Ureter (tissue), 1 donor: Measurements from ENCODE around the gene MLPH. TPM values are rescaled to one million over a fixed set of nuclear protein-coding genes. Genes with fewer than 3 reads are reported as not detected.

ENCODE experiments used
- DNase-seq: peaks from one replicate; pipeline ENCODE4 v3.0.0-alpha.2; 2020; ENCODE audit warnings: low spot score
- total RNA-seq: library from RNA; stranded (reverse); gene quantifications from one replicate; pipeline ENCODE4 v1.2.4, GENCODE V29; 2023
- donor health status: DM: yes; HTN: yes; CAD: no.

The MLPH gene
- total RNA-seq, 1 donor from 2014 or later, result 236 TPM

- DNase-seq, result no peak
These were observed 30.9 kb downstream of the MLPH start for GRCh38 chr2:237517990-237518389.

DNA sequence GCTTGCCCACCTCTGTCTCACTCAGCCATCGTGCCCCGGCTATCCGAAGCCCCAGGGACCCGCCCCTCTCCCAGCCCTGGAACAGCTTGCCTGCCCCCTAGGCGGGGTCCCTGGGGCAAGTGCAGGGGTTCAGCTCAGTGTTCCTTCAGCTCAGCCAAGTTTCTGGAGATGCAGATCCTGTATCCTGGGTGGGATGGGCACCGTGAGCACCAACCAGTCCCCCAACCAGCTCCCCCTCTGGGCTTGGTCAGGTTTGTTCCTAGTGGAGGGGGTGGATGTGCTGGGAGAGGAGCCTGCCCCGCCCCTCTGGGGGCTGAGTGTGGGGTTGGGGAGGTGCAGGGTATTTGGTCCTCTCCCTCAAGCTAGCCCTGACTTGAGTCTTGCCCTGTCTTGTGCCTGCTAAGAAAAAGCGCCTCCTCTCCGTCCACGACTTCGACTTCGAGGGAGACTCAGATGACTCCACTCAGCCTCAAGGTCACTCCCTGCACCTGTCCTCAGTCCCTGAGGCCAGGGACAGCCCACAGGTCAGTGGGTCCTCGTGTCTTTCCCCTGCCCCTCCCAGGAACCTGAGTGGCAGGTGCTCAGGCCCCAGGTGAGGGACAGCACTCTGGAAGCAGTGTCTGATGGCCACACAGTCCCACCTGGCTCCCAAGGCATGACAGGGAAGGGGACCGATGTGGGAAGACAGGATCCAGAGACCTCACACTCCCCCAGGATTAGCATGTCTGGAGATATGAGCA is 32.6 kb downstream of the MLPH start:
- DNase-seq, result no peak

DNA sequence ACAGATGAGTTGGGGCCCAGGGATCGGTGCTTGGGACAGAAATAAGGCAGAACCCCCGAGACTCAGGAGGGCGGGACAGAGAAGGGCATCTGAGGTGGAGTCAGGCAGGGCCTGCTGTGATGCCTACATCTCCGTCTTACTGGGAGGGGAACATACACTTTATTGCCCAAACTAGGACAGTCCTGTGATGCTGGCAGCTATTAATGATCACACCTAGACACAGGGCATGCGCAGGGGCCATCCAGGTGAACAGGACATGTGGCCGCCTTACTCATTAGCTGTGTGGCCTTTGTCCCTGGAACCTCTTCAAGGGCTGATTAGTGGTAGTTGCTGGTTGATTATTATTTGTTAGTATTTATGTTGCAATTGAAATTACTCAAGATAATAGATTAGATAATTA is 33.2 kb downstream of the MLPH start:
- DNase-seq, result no peak

DNA sequence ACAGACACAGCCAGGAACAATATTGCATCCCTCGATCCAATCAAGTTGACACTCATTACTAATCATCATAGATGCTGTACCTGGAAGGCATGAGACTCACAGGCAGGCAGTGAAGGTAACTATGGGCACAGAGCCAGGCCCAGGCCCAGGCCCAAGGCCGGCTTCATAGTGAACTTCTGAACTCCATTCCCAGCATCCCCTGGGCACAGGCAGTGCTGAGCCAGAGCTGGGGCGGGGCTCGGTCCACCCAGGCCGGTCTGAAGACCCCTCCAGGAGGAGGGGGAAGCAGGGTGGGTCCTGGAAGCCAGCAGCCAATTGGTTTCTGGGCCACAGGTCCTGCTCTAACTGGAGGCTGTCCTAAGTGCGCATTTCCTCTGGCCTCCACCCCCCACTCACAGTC is 37.6 kb downstream of the MLPH start:
- no peak for DNase-seq

GRCh38 chr2:237525559-237526157 is 38.6 kb downstream of the MLPH start:
- DNase-seq, result no peak

DNA sequence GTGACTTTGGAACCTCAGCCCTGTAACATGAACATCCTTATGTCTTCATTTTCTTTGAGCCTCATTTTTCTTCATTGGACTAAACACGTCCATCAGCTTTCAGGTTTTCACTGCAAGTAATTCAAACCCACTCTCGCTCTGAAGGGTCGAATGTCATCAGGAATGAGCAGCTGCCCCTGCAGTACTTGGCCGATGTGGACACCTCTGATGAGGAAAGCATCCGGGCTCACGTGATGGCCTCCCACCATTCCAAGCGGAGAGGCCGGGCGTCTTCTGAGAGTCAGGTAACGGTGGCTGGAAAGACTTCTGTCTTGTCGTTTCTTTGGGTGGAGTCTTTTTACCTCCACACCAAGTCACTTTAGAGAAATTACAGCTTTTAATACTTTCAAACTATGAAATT is 40.2 kb downstream of the MLPH start:
- DNase-seq, result no peak

- no peak for DNase-seq
These were observed 40.7 kb downstream of the MLPH start for GRCh38 chr2:237527766-237528165.

GRCh38 chr2:237529452-237530402 is 42.7 kb downstream of the MLPH start:
- no peak for DNase-seq

DNA sequence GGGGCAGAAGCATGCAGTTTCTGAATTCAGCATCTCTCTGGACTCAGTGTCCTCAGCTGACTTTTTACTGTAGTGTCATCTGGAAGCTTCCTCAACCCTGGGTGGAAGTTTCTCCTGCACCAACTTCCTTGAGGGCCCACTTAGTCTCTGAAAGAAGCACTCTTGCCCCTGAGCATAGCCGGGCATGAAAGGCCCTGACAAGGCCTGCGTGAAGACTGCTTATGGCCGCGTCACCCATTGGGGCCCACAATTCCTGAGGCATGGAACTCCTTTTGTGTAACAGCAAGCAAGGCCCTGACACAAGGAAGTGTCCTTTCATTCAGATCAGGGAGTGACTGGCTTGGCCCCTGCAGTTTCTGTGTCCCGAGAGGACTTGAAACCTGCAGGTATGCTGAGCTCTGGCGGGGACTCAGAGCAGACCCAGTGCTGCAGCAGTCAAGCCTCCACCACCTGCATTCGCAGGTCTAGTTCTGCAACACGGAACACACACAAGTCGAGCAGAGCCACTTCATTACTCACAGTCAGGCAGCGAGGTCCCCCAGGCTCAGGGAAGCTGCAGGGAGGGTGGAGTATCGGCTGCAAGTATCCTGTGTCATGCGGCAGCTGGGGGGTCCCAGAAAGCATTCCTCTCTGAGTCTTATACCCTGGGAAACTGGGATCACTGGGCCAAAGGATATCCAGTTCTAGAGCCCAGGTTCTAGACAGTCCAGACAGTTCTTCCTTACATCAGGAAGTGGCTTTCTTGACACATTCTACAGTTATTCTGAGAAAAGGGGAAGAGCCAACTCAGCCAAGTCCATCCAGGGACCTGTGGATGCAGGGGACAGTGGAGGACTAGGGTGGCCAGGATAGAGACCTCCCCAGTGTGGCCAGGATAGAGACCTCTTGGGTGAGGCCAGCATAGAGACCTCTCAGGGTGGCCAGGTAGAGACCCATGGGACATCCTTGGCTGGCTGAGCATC is 43.7 kb downstream of the MLPH start:
- no peak for DNase-seq

DNA sequence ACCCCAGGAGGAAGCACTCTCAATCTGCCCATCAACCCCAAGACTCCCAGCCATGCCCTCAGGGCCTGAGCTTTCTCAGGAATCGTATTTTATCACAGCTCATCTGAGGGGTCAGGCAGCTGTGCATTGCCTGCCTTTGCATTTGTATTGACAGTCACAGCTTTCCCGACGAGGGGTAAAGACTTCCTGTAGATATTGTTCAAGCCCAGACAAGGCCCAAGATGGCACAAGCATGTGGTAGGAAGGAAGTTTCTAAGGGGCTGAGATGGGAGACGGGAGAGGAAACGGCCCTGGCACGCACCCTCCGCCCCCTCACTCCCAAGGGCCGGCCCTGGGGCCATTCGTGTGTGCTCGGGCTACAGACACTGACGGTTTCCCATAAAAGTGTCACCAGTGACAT is 45.1 kb downstream of the MLPH start:
- DNase-seq, result no peak

GRCh38 chr2:237533668-237534161 is 46.7 kb downstream of the MLPH start:
- DNase-seq, result no peak

DNA sequence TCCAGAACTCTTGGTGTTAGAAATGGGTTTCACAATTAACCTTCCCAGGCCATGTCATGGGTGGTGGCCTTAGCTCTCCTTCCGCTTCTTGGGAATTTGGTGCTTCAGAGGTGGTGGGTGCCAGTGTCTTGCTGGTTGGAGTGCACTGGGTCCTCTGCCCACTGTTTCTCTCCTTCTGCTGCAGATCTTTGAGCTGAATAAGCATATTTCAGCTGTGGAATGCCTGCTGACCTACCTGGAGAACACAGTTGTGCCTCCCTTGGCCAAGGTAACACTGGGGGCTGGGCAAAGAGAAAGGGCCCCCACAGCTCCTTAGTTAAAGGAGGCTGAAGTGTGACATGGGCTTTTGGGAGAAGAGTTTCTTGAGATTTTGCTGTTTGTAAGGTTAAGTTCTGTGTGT is 47.3 kb downstream of the MLPH start:
- no peak for DNase-seq

- no peak for DNase-seq
These were observed 48.5 kb downstream of the MLPH start for GRCh38 chr2:237535385-237536082.

- no peak for DNase-seq
These were observed 49.0 kb downstream of the MLPH start for GRCh38 chr2:237536083-237536415.

DNA sequence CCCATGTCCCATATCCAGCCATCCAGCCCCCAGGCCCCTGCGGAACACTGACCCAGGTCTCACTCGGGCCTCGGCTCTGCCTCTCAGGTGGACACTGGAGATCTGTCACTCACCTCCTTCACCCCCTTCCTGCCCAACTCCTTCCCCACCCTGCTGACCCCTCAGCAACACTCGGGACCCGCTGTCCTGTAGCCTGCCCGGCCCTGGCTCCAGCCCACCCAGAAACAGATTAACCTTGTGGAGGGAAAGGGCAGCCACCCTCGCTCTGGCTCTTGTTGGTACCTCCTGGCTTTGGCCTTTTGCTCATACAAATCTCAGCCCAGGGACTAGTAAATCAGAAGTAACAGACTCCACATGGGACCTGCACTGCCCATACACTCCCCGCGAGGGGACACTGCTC is 49.6 kb downstream of the MLPH start:
- DNase-seq, result no peak

DNA sequence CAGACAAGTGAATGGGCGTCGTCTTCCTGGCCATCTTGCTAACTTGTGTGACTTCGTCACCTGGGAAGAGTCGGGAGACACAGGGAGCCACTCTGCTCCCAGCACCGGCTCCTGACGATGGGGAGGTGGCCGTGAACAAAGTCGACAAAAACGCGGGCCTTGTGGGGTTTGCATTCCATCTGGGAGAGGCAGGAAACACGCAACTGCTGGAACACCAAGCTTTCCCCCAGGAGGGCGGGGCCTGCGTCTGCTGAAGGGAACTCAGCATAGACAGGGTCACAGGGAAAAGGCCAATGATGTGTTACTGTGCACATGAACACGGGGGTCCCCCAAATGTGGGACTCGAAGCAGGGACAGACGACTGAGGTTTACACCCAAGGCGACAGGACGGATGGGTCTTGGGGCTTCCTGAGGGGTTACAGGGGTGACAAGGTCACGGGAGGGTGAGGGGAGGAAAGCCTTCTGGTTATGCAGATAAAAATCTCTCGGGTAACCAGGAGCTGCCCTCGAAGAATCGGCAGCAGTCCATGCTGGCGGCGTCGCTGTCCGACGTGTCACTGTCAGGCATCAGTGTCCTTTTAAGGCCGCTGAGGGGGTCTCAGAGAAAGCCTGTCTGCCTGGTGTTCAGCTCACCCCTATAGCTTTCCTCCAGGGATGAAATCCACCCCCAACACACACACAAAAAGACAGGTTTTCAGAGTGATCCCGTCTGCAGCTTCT is 51.1 kb downstream of the MLPH start:
- DNase-seq, result no peak

DNA sequence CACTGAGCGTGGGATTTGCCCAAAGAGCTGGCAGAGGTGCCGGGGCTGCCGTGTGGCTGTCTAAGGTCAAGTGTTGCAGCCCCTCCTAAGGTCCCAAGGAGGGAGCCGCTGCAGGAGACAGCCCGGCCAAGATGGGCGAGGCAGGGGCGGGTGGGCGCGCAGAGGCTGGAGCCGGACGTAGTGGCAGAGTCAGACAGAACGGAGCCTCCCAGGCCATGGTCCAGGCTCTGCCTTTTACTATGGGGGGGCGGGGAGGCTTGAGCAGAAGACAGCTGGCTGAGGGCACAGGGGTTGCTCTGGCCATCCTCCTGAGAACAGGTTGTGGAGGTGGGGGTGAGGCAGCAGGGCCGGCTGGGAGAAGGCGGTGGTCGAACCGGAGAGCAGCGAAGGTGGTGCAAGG is 51.9 kb downstream of the MLPH start:
- no peak for DNase-seq

DNA sequence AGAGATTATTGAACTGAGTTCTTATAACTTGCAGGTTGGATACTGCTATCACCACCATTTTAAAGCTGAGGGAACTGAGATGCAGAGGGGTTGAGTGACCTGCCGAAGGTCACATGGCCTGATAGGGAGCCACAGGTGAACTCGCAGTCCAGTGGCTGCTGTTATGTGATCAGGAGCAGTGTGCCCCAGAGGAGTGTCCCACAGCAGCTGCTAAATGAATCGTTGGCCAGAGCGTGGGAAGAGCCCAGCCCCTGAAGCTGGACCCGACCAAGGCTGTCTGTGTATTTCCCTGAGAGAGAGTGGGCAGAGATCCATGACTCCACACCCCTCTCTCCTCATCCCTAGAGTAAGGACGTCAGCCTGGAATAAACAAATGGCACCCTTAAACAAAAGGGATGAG is 52.6 kb downstream of the MLPH start:
- DNase-seq, result no peak

DNA sequence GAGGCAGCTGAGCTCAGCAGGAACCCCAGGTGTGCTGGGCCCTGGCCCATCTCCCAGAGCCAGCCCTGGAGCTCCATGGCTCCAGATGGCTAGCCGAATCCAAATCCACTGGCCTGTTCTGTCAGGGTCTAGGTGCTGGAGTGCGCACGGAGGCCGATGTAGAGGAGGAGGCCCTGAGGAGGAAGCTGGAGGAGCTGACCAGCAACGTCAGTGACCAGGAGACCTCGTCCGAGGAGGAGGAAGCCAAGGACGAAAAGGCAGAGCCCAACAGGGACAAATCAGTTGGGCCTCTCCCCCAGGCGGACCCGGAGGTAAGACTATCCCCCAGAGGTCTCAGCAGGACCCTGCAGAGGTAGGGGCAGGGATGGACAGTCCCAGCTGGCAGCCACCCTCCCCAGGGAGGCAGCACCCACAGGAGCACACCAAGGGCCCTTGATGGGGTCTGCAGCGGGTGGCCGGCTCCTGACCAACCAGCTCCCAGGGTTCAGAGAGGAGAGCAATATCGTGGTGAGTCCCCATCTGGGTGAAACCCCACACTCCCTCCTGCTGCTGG is 53.2 kb downstream of the MLPH start:
- no peak for DNase-seq

GRCh38 chr2:237540823-237541222 is 53.8 kb downstream of the MLPH start:
- peak; percentile 72 for DNase-seq
